GM08714 (cell line): ENCODE results near the gene TMEM163.

ENCODE experiments used
- H3K4me3 ChIP-seq: fragments of 200-500 bp; sonication (Bioruptor generic); 2 replicates; pipeline ENCODE4 v1.5.1; 2014; ENCODE audit warnings: mild to moderate bottlenecking, low read length, inconsistent platforms
- ZNF274 ChIP-seq: IDR thresholded peaks from 2 replicates; pipeline ENCODE4 v1.6.1; 2012; ENCODE audit warnings: mild to moderate bottlenecking, low read depth, low read length

TMEM163 gene

DNA sequence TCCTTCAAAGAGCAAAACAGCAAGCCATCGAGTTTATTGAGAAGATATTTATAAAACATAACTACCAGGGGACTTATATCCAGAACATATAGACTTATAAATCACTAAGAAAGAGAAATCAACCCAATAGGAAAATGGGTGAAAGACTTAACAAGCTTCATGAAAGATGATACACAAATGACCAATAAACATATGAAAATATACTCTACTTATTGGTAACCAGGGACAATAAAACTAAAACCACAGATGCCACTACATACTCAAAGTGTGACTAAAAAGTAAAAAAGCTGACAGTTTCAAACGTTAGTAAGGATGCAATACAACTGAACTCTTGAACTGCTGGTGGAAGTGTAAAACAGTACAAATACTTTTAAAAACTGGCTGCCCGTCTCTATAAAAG lies 154.3 kb downstream of the TMEM163 start:
- no peak for TF ChIP-seq ZNF274
- H3K4me3 ChIP-seq = no peak overlapping the region

DNA sequence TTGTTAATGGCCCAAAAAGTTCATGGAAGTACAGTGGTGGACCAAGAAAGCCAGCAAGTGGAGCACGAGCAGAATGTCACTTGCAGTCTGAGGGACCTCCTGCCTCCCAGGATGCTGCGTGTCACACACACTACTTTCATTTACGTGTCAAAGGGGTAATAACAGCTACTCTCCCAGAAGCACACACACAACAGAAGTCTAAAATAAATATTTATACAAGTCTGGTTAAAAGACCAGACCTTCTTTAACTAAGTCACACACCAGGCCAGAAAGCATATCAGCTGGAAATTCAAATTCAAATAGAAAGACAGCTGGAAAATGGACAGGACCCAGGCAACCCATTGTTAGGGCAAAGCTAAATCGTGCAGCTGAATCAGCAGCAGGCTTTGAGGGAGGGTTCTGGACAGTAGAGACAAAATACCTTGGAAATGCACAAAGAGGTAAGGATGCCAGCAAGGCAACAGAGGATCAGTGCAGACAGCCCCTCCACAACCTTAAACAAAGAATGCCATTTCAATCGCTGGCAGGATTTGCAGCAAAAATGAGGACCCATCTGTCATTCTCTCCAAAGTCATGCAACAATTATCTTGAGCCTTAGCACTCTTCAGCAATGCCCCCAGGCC lies 160.5 kb downstream of the TMEM163 start:
- no peak for TF ChIP-seq ZNF274
- H3K4me3 ChIP-seq = no peak overlapping the region

DNA sequence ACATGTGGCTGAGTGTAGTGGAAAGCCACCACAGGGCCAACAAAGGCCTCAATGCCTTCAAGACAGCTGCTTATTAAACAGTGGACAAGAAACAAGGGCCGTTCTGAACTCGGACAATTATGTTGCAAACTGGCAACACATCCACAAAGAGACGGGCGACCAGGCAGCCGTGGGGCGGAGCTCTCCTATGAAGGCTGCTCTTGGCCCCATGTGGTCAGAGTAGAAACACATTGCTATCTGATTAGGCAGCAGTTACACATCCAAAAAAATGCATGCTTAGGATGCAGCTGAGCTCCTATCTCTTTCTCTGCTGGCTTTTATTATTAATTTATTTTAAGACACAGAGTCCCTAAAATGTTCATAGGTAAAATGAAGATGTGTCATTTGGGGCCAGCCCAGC lies 163.4 kb downstream of the TMEM163 start:
- H3K4me3 ChIP-seq = no peak overlapping the region
- TF ChIP-seq ZNF274 = no peak

DNA sequence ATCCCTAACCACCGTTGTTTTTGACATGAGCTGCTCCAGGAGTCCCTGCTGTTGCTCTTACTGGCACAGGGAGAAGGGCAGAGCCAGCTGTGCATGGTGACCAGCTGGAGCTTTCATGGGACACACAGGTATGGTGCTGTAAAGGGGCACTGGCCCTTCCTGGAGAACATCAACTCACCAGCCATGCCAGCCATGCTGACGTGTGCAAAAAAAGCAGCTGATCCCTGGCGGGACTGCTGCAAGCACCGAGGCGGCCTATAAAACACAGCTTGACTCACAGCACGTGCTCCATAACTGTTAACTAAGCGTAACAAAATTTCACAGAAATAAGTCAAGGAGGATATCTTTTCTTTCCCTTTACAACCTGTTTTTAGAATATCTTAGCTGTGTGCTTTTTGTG lies 165.1 kb downstream of the TMEM163 start:
- no peak overlapping the region for H3K4me3 ChIP-seq
- no peak for TF ChIP-seq ZNF274

DNA sequence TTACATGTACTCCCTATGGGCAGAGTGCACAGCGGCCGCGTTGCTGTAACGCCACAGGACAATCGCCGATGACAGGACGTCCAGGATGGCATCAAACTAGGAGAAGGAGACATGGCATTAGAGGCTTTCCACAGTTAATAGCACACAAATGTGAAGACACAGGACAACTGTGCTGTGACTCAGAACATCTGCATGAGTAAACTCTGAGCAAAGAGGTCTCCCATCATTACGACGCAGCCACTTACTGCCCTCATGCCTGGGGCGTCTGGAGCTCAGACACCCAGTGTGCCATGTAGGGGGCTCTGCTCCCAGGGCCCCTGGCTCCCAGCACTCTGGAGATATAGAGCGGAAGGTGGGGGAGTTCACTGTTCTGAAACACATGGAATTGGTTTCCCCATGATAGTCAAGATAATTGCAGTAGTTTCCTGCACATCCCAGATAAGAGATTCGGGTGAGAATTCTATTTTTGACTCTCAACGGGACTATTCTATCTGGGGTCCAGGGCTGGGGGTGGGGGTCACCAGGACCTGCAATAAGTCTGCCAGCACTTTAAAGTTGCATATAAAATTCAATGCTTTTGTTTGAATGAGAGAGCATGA lies 168.1 kb downstream of the TMEM163 start:
- TF ChIP-seq ZNF274 = no peak
- no peak overlapping the region for H3K4me3 ChIP-seq

DNA sequence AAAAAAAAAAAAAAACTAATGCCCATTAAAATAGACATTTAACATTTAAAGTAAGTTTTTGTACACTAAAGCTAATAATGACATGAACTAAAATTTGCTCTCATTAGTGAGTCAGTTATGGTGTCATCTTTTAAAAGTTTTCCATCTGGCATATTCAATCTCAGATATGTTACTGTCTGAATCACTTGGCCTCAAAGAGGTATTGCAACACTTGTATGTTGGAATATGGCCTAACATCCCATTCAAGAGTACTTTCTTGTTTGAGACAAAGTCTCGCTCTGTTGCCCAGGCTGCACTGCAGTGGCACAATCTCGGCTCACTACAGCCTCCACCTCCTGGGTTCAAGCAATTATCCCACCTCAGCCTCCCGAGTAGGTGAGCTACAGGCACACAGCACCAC lies 169.7 kb downstream of the TMEM163 start:
- TF ChIP-seq ZNF274 = no peak
- H3K4me3 ChIP-seq = no peak overlapping the region

DNA sequence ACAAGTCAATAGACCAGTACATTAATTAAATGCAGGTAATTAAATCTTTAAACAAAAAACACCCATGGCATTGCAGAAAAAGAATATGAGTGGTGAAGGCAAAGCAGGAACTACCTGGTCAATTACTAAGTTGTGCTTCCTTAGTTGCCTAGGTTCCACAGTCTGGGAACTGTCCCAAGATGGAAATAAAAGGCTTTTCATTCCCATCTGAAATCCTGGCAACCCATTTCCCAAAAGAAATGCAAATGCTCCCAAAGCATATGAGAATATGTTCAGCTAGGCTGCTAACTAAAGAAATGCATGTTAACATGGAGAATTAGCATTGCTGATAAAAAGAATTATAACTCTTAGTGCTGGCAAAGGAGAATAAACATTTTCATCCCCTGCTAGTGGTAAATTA lies 177.8 kb downstream of the TMEM163 start:
- H3K4me3 ChIP-seq = no peak overlapping the region
- TF ChIP-seq ZNF274 = no peak

DNA sequence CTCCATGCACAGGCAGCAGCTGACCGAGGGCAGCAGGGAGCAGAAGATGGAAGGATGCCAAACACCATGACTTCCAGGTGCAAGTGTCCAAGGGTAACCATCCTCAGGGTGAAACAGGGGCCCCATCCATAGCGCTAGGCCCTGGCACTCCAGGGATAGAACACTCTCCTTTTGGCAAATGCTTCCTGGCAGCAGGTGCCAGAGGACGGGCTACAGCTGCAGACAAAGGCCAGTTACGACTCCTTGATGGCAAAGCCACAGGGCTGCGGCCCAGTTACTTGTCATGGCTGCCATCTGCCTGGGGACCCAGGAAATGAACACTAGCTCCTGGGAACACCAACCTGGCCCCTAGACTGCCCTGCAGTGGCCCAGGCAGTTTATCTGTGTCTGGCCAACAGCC lies 178.8 kb downstream of the TMEM163 start:
- no peak overlapping the region for H3K4me3 ChIP-seq
- TF ChIP-seq ZNF274 = no peak

DNA sequence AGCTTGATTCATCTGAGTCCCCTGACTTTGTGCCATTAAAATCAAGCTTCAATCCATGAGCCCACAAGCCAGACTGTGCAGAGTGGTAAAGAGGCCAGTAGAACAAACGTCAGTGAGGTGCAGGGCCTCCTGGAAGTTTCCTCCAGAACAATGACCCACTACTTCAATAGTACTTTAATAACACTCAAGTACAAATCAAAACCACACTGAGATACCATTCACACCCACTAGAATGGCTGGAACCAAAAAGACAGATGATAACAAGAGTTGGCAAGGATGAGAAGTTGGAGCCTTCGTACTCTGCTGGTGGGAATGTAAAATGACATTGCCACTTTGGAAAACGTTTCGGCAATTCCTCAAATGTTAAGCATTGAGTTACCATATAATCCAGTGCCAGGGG lies 181.1 kb downstream of the TMEM163 start:
- TF ChIP-seq ZNF274 = no peak
- no peak overlapping the region for H3K4me3 ChIP-seq

DNA sequence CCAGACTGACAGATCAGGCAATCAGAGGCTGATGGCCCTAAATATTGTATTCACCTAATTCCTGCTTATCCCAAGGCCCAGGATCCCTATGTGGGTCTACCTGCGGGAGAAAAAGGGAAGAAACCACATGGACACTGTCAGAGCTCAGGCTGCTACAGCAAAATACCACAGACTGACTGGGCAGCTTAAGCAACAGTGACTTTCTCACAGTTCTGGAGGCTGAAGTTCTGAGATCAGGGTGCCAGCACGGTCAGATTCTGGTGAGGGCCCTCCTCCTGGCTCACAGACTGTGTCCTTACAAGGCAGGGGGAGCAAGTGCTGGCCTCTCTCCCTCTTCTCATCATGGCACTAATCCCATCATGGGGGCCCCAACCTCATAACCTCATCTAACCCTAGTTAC lies 181.7 kb downstream of the TMEM163 start:
- no peak for TF ChIP-seq ZNF274
- no peak overlapping the region for H3K4me3 ChIP-seq

DNA sequence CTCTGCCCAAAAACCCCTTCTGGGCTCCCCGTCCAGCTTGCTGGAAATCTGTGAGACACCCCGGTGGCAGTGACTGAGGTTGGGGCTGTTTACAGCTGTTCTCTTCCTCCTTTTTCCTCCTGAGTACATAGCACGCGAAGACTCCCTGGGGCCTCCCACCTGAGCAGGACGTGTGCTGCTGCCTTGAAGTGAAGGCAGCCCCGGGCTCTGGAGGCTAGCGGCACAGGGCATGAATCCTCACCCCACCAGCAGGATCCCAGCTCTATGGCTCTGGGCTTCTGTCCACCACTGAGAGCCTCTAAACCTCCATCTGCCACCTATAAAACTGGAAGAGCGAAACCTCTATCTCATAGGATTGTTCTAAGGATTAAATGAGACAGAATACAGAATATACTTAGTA lies 182.5 kb downstream of the TMEM163 start:
- H3K4me3 ChIP-seq = no peak overlapping the region
- TF ChIP-seq ZNF274 = no peak

DNA sequence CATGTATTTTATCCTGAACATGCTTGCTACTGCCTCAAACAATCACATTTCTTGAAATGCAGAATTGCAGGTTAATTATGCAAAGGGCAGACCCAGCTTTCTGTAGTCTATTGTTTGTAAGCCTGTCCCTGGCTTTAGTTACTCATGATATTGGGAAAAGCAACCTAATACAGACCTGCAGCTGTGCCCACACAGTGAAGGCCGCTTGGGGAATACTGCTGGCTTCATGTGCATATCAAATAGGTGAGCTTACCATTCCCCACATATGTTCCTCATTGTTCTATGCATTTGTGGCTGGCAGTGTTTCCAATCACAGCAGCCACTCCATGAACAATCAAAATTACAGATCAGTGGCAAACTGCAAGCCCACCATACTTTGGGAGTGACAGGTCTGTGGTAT lies 186.3 kb downstream of the TMEM163 start:
- no peak overlapping the region for H3K4me3 ChIP-seq
- no peak for TF ChIP-seq ZNF274

DNA sequence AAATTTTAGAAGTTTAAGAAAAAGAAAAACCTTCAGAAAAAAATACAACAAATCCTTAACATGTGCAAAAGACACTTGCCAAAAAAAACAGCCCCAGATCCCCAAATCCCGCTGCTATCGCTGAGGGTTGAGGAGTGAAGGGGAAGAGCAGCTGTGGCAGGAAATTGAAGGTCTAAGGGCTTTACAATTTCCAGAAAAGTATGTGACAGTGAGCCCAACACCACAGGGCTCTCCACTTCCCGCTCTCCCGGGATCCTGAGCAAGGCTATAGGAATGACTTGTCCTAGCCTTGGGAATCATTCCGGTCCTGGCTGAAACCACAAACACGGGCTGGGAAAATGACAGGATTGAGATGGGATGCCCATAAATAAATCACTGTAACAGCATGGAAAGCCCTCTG lies 191.4 kb downstream of the TMEM163 start:
- no peak overlapping the region for H3K4me3 ChIP-seq
- no peak for TF ChIP-seq ZNF274

DNA sequence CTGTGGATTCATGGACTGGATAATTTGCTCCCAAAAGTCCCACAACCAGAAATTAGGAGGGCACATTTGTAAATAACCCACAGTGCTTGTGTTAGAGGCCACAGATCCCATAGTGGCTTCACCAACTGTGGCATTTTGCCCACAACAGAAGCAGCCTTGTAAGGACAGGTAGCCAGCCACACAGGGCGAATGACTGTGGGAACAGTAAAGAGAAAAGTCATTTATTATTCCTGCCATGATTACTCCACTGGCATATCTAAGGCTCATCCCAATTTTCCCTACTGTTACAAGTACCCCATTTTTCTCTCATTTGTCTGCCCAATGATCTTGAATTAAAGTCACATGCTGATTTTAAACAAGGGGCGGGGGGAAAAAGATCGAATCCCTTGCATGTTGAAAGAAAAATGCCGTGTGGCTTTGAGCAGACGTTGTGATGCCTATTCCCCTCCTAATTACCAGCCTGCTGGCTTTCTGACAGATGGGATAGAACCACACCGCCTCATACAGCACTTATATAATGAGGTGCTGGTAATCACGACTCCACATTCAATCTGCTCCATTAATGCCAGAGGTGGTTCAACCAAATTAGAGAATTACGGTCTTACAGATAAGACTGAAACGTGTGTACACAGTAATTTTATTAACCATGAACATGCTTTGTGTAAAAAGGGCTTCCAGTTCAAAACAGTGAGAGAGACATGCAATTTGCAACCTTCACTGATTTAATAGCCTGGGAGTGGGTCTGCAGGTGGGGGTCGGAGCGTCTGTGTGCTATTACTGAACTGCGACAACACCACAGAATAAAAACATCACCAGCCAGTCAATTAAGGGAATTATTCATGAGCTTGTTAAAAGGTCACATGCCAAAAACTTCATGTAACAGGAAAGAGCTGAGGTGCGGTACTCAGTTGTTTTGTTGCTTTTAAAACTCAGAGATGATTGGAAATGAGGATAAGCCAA lies 196.0 kb downstream of the TMEM163 start:
- H3K4me3 ChIP-seq = no peak overlapping the region
- no peak for TF ChIP-seq ZNF274

DNA sequence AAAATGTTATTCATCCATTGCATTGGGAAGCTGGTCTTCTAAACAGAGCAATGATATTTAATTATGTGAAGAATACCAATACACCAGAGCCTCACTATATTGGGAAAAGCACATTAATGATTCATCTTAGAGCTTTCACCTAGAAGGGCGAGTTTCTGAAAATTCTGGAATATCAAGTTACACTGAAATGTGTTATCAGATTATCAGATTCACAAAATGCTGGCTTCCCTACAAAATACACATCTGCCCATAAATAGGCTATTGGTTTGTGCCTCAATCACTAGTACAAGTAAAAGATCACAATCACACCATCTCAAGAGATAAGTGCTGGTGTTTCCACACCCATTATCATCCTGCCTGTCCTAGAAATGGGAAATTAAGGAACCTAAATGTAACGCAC lies 200.7 kb downstream of the TMEM163 start:
- H3K4me3 ChIP-seq = no peak overlapping the region
- no peak for TF ChIP-seq ZNF274
